Stimulated activated CD8-positive, alpha-beta memory T cell treated with anti-CD3 and anti-CD28 coated beads, Interleukin-7, amount 100 ng/mL, for 48 hours (primary cell): Measurements from ENCODE around the gene KIF9.
"Not testable (repeated sequence)": the region's sequence is repeated elsewhere in the genome, so short reads cannot be mapped to it uniquely, and the experiment has no call there.

Source experiments
- DNase-seq, 2 donors: peaks; one replicate each; pipeline ENCODE4 v3.0.0-alpha.2; 2020; ENCODE audit warnings: low read depth in 1 of 2; ENCODE audit errors: extremely low read depth in 1 of 2

KIF9 gene

DNA sequence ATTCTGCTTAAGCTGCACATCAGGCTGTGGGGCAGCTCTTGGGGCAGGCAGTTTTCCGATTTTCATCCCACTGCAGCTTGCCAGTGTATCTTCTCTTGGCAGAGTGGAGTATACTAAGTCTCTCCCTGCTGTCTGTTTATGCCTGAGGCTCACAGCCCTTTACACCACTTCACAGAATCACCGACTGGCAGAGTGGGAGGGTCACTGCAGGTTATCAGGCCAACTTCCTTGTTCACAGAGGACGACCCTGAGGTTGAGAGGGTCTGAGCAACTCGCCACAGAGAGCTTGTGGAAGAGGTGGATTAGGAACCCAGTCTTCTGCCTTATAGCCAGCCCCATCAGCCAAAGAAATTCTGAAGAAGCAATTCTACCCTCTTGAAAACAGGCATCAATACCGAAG, 30.9 kb downstream of the KIF9 start:
- no peak for DNase-seq

GRCh38 chr3:47251085-47251484, 31.5 kb downstream of the KIF9 start:
- DNase-seq, result not testable (repeated sequence)

- no peak for DNase-seq
Observed at GRCh38 chr3:47250309-47251060, 32.1 kb downstream of the KIF9 start.

GRCh38 chr3:47247131-47248064, 35.2 kb downstream of the KIF9 start:
- no peak for DNase-seq

DNA sequence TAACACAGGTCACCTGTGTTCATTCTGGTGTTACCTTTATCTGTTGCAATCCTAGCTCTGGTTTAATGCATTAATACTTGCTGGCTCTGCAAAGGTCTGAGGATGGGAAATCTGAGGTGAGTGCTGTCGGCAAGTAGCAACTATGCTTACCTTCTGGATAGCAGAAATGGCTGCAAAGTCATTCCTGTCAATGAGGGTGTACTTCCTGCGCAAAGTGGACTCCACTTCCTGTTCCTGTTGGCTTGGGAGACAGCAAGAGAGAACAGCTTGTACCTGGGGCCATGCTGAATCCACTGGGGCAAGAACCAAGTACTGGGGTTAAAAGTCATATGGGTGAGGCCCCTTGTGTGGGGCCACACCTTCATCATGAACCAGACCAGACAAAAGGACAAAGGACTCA, 37.3 kb downstream of the KIF9 start:
- DNase-seq, result no peak

DNA sequence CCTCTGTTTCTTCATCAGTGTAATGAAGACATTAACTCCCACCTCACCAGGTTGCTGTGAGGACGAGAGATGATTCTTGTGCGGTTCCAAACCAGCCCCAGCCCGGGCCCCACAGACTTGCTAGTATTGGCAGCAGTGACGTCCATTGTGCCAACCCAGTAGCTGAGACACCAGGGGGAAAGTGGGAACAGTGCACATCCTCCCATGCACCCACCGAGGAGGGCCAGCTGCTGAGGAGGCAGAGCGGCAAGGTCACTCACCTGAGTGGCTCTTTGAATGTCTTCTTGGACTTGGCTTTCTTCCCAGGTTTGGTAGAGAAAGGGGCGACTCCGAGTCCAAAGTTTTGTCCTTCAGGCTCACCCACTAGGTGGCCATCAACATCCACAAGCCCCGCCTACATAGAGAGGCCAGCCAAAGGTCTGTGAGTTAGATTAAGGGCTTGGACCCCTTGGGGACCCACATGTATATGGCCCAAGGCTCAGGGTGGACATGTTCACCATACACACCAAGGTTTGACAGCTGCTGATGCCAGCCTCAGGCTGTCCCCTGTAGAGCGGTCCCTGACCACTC, 38.0 kb downstream of the KIF9 start:
- DNase-seq, result no peak

- no peak for DNase-seq
Observed at GRCh38 chr3:47243419-47244147, 39.0 kb downstream of the KIF9 start.

GRCh38 chr3:47239929-47240328, 42.7 kb downstream of the KIF9 start:
- DNase-seq, result no peak

GRCh38 chr3:47238017-47238416, 44.6 kb downstream of the KIF9 start:
- DNase-seq, result no peak

DNA sequence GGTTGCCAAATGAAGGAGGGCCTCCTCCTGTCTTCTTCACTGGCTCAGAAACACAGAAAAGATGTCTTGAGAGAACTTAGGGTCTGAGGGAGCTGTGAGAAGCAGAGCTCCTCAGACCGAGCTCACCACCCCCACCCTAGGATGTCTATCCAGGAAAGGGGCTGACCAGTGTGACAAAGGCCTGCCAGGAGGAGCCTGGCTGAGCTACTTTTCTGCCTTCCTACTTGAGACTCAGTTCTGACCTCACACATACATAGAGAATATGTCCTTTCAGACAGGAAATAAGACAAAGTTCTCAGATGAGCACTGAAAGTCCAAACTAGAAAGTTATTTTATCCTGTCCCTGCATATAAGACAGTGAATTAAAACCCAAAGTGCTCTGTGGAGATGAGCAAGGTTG, 54.5 kb downstream of the KIF9 start:
- no peak for DNase-seq

DNA sequence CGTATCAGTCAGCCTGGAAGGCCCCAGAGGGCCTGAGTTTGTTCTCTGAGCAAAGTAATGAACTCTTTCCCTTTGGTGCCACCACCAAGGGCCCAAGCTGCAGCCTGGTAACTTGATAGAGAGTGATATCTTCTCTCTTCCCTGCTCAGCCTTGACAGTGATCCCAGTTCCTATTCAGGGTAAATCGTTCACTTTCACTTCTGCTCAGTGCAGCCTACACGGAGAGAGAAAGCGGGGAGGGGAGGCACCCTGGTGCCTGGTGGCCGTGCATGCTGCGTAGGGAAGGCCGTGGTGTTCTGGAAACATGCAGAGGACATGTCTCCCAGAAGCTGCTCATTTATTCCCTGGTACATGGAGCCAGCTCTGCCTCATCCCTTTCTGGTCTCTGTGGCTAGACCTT, 54.9 kb downstream of the KIF9 start:
- DNase-seq, result no peak

DNA sequence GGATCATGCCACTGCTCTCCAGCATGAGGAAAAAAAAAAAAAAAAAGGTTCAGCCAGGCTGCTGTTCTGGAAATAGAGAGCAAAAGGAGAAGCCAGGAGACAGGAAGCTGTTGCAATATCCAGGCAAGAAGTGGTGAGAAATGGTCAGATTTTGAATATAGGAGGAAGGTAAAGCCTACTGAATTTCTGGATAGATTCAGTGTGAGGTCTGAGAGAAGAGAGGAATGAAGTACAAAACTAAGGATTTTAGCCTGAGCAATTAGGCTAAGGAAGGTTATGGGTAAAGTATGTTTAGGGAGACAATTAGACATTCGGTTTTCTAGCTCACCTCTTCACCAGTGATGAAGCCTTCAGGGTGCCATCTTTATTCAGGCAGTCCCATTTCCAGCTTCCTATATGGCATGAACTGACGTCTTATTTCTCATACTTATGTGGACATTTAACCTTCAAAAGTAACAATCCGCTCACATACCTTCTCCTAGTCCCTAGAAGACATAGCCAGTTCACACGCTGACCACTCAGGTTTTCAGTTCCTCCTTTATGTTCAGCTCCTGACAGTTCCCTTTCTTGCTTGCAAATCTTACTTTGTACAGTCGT, 57.2 kb downstream of the KIF9 start:
- DNase-seq, result no peak

- no peak for DNase-seq
Observed at GRCh38 chr3:47223755-47224154, 58.8 kb downstream of the KIF9 start.

- DNase-seq, result no peak
Observed at GRCh38 chr3:47221798-47222197, 60.8 kb downstream of the KIF9 start.

DNA sequence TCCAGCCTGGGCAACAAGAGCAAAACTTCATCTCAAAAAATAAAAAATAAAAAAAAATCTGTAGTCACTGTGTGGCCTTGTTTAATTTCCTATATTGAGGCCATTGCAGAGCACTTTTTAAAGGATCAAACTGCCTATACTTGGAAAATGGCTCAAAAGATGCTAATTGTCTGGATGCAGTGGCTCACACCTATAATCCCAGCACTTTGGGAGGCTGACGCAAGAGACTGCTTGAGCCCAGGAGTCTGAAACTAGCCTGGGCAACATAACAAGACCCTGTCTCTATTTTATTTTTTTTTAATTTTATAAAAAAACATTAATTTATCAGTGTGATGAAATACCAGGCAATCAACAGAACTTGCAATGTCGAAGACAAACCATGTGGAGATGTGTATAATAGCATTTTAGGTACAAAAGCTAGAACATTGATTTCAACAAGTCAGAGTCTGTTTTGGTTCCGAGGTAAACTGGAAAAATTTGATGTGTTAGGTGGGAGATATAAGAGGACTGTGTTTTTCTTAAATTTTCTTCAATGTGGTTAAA, 71.7 kb downstream of the KIF9 start:
- no peak for DNase-seq

DNA sequence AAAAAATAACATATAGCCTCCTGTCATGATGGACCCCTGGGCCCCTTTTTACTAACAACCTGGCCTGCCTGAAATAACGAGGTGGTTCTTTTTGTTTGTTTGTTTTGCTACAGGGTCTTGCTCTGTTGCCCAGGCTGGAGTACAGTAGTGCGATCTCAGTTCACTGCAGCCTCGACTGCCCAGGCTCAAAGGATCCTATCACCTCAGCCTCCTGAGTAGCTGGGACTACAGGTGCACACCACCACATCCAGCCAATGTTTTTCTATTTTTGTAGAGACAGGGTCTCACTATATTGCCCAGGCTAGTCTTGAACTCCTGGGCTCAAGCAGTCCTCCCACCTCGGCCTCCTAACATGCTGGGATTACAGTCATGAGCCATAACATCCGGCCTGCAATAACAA, 76.6 kb downstream of the KIF9 start:
- not testable (repeated sequence) for DNase-seq

- no peak for DNase-seq
Observed at GRCh38 chr3:47204875-47205274, 77.7 kb downstream of the KIF9 start.

DNA sequence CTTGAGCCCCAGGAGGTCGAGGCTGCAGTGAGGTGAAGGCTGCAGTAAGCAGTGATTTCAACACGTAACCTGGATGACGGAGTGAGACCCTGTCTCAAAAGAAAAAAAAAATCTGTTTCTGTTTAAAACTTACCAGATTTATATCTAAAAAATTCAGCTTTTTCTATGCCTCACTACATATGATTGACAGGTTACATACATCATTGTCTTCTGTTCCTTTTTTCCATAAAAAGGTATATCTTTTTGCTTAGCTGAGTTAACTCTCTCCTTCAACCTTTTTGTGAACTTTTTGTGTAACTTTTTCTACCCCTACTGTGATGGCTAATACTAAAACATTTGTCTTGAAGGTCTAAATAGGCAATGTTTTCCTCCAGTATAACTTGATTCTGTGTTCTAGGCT, 80.1 kb downstream of the KIF9 start:
- DNase-seq, result no peak

DNA sequence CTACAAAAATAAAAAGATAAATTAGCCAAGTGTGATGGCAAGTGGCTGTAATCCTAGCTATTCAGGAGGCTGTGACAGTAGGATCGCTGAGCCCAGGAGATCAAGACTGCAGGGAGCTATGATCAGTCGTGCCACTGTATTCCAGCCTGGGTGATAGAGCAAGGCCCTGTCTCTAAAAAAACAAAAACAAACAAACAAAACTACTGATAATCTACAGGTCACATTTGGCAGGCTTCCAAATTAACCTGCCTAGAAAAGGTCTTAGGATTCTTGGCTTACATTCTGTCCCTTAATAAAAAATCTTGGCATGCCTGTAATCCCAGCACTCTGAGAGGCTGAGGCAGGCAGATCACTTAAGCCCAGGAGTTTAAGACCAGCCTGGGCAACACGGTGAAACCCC, 85.3 kb downstream of the KIF9 start:
- DNase-seq, result no peak

GRCh38 chr3:47194994-47195393, 87.6 kb downstream of the KIF9 start:
- no peak for DNase-seq
